RWPE2 (cell line): ENCODE results near the gene VSIG8.
A peak's percentile ranks its signal among the peaks of the same experiment; 100 is the strongest.

ENCODE experiments used
- ATAC-seq: fragments of 200-7000 bp; cut with Tn5 transposase; 3 replicates; pipeline ENCODE4 v1.9.1; 2021; ENCODE audit warnings: low read depth
- DNase-seq: peaks from one replicate; pipeline ENCODE4 v3.0.0-alpha.2; 2020; ENCODE audit warnings: low spot score
- H3K27ac ChIP-seq: fragments of 450-650 bp; 2 replicates; pipeline ENCODE4 v1.5.1; 2017; ENCODE audit warnings: mild to moderate bottlenecking; ENCODE audit not compliant: poor library complexity, severe bottlenecking
- H3K27me3 ChIP-seq: fragments of 250-450 bp; sonication (Bioruptor Pico); 2 replicates; pipeline ENCODE4 v1.5.1; 2021; ENCODE audit warnings: mild to moderate bottlenecking, moderate library complexity; ENCODE audit not compliant: insufficient read depth, poor library complexity, severe bottlenecking
- H3K36me3 ChIP-seq: fragments of 250-450 bp; sonication (Bioruptor Pico); 2 replicates; pipeline ENCODE4 v1.5.1; 2020; ENCODE audit warnings: low read depth, mild to moderate bottlenecking, moderate library complexity
- H3K4me1 ChIP-seq: fragments of 250-450 bp; sonication (Bioruptor Pico); 2 replicates; pipeline ENCODE4 v1.5.1; 2021; ENCODE audit warnings: mild to moderate bottlenecking, moderate library complexity; ENCODE audit not compliant: insufficient read depth, poor library complexity, severe bottlenecking
- H3K4me3 ChIP-seq: fragments of 250-450 bp; sonication (Bioruptor Pico); 2 replicates; pipeline ENCODE4 v1.5.1; 2021; ENCODE audit warnings: mild to moderate bottlenecking, moderate library complexity; ENCODE audit not compliant: severe bottlenecking
- H3K9me3 ChIP-seq: fragments of 250-450 bp; sonication (Bioruptor Pico); 2 replicates; pipeline ENCODE4 v1.5.1; 2021; ENCODE audit warnings: mild to moderate bottlenecking, moderate library complexity; ENCODE audit not compliant: severe bottlenecking
- TF ChIP-seq, protein P1 (sequence below): fragments of 450-650 bp; IDR thresholded peaks from one replicate; pipeline ENCODE4 v1.5.1; 2017; ENCODE audit warnings: mild to moderate bottlenecking, moderate library complexity; ENCODE audit not compliant: poor library complexity, severe bottlenecking

Gene VSIG8

DNA sequence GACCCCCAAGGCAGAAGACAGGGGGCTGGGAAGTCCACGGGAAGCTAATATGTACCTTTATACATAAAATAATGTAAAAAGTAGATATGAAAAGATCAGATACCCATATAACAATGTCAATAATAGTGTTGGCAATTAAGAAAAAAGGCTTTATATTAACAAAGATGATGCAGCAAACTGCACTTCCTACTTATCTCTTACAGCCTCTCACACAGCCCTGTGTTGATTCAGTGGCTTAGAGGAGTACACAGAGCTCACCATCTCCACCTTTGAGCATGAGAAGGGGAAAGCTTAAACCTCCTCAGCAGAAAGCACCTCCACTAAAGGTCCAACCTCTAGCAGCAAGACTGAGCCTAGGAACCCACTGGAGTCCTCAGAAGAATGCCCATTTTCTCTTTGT, 7.2 kb upstream of the VSIG8 start:
- Histone ChIP-seq H3K4me1 (peaks cover 25% of the 10 kb centered on the region), H3K9me3 (no peaks in the 10 kb centered on the region), H3K27ac (peak overlapping the region; percentile 47), H3K36me3 (no peaks in the 10 kb centered on the region), H3K27me3 (no peaks in the 10 kb centered on the region), H3K4me3 (no peak overlapping the region)
- TF ChIP-seq, protein P1, sequence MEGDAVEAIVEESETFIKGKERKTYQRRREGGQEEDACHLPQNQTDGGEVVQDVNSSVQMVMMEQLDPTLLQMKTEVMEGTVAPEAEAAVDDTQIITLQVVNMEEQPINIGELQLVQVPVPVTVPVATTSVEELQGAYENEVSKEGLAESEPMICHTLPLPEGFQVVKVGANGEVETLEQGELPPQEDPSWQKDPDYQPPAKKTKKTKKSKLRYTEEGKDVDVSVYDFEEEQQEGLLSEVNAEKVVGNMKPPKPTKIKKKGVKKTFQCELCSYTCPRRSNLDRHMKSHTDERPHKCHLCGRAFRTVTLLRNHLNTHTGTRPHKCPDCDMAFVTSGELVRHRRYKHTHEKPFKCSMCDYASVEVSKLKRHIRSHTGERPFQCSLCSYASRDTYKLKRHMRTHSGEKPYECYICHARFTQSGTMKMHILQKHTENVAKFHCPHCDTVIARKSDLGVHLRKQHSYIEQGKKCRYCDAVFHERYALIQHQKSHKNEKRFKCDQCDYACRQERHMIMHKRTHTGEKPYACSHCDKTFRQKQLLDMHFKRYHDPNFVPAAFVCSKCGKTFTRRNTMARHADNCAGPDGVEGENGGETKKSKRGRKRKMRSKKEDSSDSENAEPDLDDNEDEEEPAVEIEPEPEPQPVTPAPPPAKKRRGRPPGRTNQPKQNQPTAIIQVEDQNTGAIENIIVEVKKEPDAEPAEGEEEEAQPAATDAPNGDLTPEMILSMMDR = no peak
- no peak for DNase-seq
- ATAC-seq = no peak

DNA sequence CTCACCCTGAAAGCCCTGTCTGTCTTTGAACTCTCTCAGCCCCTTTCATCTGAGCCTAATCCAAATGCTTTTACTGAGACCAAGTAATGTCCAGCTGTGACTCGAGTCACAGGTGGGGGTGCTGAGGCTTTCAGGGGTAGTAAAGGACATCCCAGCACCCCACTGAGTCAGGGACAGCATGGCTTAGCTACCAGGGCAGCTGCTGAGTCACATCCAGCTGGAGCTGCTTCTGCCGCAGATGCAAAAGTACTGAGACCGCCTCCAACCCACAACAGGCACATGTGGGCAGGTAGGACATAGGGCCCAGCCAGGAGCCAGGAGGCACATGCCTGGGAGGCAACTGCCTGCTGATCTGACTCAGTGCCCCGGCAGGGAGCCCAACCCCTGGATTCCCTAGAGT, 6.7 kb upstream of the VSIG8 start:
- peak overlapping the region; percentile 47 for H3K27ac ChIP-seq
- ATAC-seq = peak; percentile 77
- TF ChIP-seq, protein P1 = no peak

DNA sequence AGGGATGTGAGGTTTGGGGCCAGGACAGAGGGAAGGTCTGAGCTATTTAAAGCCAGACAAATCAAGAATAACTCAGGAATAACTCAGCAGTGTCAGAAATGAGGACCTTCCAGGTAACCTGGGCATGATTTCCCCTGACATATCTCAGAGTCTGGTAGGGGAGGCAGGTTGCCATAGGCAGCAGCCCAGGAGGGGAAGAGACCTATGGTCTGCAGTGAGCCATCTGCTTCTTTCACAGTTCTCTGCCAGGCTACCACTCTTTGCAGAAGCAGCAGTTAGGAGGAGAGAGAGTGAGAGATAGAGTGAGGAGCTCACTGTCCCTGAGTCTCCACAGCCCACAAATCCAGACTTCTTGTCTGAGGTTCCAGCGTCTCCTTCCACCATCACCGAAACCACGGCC, 6.3 kb upstream of the VSIG8 start:
- Histone ChIP-seq H3K4me1 (peaks cover 25% of the 10 kb centered on the region), H3K27ac (peak overlapping the region; percentile 47), H3K9me3 (no peaks in the 10 kb centered on the region), H3K4me3 (no peak overlapping the region), H3K36me3 (no peaks in the 10 kb centered on the region), H3K27me3 (no peaks in the 10 kb centered on the region)
- peak; percentile 2; the same call in 1 of the 3 replicates for ATAC-seq
- no peak for DNase-seq
- TF ChIP-seq, protein P1 = no peak

More for the DNA sequence above, 6.7 kb upstream of the VSIG8 start:
- no peaks in the 10 kb centered on the region for H3K9me3 ChIP-seq
- H3K36me3 ChIP-seq = no peaks in the 10 kb centered on the region
- no peak for DNase-seq
- H3K4me3 ChIP-seq = no peak overlapping the region
- H3K27me3 ChIP-seq = no peaks in the 10 kb centered on the region
- peaks cover 25% of the 10 kb centered on the region for H3K4me1 ChIP-seq

DNA sequence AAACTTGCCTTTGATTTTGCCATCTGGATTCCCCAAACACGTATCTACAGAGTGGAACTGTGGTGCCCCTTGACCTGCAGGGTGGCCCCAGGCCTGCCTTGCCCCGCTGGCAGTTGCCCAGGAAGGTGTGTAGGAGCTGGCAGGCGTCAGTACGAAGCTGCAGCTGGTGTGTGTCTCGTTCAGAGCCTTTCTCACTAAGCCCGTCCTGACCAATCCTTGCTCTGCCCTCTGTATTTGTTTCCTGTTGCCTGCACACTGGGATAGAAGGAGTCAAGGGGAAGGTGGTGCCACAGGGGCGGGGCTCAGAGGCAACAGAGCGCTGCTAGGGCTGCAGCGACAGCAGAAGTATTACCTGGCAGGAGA, 5.2 kb upstream of the VSIG8 start:
- Histone ChIP-seq H3K36me3 (no peaks in the 10 kb centered on the region), H3K4me3 (no peak overlapping the region), H3K9me3 (no peaks in the 10 kb centered on the region), H3K27ac (peak overlapping the region; percentile 47), H3K4me1 (peaks cover 25% of the 10 kb centered on the region), H3K27me3 (no peaks in the 10 kb centered on the region)
- ATAC-seq (peak; percentile 70), DNase-seq (no peak)
- TF ChIP-seq, protein P1 = no peak

DNA sequence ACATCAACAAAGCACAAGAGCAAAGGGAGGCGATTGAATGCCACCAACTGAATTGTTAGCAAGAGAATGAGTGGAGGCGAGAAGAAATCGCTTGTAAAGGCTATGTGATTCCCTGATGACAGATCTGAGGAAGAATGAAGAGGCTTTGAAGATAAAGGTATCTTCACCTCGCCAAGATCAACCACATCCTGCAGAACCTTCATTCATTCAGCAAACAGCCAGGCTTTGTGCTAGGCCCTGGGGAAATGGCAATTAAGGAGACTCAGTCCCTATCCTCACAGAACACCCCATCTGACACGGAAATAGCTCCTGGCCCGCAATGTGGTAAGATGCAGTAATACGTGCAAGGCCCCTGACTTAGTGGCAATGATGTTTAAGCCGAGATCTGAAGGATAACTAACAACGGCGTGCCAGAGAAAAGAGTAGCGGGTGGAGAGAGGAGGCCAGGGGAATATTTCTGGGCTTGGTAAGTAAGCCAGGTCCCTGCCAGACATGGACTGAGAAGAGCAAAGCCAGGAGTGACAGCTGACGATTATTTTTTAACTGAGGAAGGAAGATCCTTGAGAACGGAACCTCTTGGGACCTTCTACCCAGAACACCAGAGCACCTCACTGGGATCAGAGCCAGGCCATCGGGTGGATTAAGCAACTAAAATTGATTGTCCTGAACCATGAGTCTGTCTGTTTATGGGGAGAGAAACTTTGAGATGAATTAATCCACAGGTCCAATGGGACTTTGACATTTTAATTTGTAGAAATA, 4.6 kb upstream of the VSIG8 start:
- DNase-seq = no peak
- Histone ChIP-seq H3K27me3 (no peaks in the 10 kb centered on the region), H3K4me1 (peaks cover 25% of the 10 kb centered on the region), H3K36me3 (no peaks in the 10 kb centered on the region), H3K27ac (peak overlapping the region; percentile 47), H3K4me3 (no peak overlapping the region), H3K9me3 (no peaks in the 10 kb centered on the region)
- ATAC-seq = no peak
- TF ChIP-seq, protein P1 = no peak
